Stimulated activated CD8-positive, alpha-beta memory T cell treated with anti-CD3 and anti-CD28 coated beads, Interleukin-2, amount 100 ng/mL, for 1 hour (primary cell): ENCODE data around the gene ASTE1.
A peak's percentile ranks its signal among the peaks of the same experiment; 100 is the strongest.
"Not testable (repeated sequence)": the region's sequence is repeated elsewhere in the genome, so short reads cannot be mapped to it uniquely, and the experiment has no call there.

ENCODE experiments used
- DNase-seq, 2 donors: peaks; one replicate each; pipeline ENCODE4 v3.0.0-alpha.2; 2020; ENCODE audit warnings: low read depth in 2 of 2

The ASTE1 gene

GRCh38 chr3:131026321-131027151 lies at the start of gene ASTE1, which contains the start of gene NEK11:
ASTE1 (minus strand) TSS chr3:131026825; CDS start chr3:131025306, 1,519 bp downstream.
NEK11 (plus strand) TSS chr3:131026877; CDS start chr3:131029709, 2,832 bp downstream.
- DNase-seq, result peak; percentile 85 to 86

- no peak for DNase-seq
These were observed 49.2 kb upstream of the ASTE1 start for GRCh38 chr3:131075632-131076328.

DNA sequence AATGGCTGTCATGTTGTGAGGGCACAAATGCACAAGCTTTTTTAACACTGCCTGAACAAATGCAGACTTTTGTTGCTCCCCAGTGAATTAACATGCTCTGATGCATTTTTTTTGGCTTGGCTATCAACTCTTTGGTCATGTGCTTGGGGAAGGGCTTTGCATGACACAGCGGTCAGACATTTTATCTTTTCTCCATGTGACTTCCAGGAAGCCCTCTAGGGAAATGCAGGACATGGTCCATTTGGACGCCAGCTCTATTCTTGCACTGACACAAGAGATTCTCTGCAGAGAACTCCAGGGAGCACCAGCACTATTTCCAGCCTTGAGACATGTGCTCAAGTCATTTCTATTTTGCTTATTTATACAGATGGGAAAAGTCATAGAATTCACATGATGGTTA lies 46.2 kb upstream of the ASTE1 start:
- DNase-seq, result no peak

GRCh38 chr3:131072099-131072559 lies 45.5 kb upstream of the ASTE1 start:
- DNase-seq, result no peak

DNA sequence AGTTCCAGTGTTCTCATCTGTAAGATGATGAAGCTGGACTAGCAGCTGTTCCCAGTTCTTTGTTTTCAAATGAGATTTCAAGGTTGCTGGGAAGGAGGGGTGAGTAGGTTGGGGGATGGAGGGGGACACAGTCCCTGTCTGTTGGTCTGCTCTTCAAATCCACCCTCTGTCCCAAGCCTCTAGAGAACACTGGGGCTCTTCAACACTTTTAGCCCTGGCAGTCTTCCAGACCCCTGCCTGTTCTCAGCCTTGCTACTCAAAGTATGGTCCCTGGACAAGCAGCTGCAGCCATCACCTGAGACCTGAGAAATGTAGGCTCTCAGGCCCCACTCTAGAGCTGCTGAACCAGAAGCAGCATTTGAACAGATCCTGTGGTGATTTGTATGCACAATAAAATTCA lies 41.4 kb upstream of the ASTE1 start:
- no peak for DNase-seq

DNA sequence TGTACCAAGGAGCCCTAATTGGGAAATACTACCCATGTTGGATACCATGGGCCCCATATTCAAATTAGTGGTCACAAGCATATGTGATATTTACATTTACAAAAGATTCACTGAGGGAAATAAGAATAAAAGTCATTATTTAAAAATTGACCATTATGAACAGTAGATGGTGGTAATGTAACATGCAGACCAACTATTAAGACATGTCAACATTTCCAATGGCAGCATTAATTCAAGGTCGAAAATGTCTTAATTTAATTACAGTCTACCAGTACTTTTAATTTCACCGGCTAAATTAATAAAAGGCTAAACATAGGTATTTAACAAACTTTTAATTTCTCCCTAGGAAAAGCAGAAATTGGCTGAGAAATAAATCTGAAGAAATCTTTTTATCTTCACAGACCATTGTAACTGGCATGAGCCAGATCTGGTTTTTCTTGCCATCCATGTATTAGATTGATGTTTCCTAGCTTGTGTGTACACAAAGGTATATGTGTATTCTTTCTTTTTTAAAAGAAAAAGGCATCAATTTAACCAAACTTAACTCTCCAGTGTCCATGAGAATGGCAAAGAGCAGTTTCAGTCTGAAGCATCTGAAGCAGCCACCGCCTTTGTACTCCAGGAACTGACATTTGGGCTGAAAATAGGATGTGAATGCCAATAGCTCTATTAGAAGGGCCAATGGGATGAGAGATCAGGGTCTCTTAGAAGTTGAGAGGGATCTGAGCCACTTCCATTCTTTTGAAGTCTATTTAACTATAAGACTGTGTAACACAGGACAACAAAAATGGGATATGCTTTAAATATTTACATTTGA lies 26.6 kb upstream of the ASTE1 start:
- no peak for DNase-seq

GRCh38 chr3:131050001-131050400 lies 23.4 kb upstream of the ASTE1 start:
- no peak for DNase-seq

- DNase-seq, result no peak
These were observed 21.4 kb upstream of the ASTE1 start for GRCh38 chr3:131048030-131048429.

DNA sequence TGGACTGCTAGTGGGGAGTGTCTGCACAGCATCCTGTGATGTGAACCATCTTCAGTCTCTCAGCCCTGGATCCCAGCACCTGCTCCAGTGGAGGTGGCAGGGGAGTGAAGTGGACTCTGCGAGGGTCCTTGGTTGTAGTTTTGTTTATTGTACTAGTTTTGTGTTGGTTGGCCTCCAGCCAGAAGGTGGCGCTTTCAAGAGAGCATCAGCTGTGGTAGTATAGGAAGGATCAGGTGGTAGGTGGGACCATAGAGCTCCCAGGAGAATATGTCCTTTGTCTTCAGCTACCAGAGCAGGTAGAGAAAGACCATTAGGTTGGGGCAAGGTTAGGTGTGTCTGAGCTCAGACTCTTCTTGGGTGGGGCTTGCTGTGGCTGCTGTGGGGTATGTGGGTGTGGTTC lies 21.0 kb upstream of the ASTE1 start:
- DNase-seq, result no peak

GRCh38 chr3:131042271-131042985 lies 15.8 kb upstream of the ASTE1 start:
- not testable (repeated sequence) for DNase-seq

DNA sequence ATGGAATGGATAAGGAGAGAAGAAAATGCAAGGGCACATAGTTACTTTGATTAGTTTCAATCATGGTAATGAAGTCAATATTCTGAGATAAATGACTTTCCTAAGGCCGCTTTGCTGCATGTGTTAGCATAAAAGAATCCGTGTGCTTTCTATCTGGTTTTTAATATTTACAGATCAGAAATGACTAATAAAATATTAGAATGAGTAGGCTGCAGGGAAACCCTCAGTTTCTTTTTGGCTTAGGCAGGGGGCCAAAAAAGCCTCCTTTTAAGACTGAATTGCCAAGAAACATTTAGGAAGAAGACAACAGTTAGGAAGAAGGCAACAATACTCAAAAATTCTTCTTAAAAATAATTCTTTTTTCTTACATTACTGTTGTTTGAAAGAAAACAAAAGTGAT lies 11.7 kb upstream of the ASTE1 start:
- DNase-seq, result no peak

GRCh38 chr3:131036986-131037385 lies 10.4 kb upstream of the ASTE1 start:
- no peak for DNase-seq

- DNase-seq, result no peak
These were observed 9.7 kb upstream of the ASTE1 start for GRCh38 chr3:131036200-131036816.

GRCh38 chr3:131033480-131034080 lies 7.0 kb upstream of the ASTE1 start:
- no peak for DNase-seq

GRCh38 chr3:131031660-131032059 lies 5.0 kb upstream of the ASTE1 start:
- DNase-seq, result no peak

DNA sequence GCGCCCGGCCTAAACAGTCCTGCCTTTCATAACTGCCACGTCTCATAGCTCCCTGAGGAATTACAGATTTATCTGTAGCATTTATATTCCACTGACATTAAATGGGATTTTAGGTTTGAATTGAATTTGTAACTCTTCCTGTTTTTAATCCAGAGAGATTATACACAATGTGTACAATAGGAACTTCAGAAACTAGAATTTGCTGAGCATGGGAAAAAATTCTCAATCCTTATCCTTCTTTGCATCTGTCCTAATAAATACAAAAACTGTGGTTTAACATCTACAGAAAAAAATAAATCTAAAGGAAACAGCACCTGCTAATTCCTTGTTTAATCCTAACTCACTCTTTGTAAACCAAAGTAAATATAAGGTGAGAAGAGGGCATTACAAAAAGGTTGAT lies 2.2 kb upstream of the ASTE1 start:
- no peak for DNase-seq

GRCh38 chr3:131025539-131025938 lies 1.1 kb downstream of the ASTE1 start:
- DNase-seq, result no peak

DNA sequence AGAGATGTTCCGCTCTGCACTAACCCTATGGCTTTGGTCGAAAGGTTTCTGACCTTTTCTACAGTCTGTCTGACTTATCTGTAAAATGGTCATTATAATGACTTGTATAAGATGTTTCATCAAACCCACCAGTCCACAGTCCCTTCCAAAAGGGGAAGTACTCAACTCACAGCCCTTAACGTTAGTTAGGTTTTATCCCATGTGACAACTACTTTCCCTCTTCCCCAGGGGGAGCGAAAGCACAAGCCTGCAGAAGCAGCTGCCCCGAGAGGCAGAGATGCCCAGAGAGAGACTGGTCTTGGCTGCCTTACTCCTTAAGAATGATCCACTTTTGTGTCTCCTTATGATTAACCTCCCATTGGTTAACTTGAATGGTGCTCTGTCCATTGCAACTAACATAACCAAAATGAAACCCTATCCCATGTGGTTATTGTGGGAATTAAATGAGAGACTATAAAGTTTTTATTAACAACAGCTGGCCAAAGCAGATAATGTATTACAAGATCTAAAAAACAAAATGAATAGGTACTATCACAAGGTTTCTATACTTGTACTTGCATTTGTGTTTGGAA lies 6.4 kb downstream of the ASTE1 start:
- no peak for DNase-seq

GRCh38 chr3:131018970-131019369 lies 7.7 kb downstream of the ASTE1 start:
- DNase-seq, result no peak

DNA sequence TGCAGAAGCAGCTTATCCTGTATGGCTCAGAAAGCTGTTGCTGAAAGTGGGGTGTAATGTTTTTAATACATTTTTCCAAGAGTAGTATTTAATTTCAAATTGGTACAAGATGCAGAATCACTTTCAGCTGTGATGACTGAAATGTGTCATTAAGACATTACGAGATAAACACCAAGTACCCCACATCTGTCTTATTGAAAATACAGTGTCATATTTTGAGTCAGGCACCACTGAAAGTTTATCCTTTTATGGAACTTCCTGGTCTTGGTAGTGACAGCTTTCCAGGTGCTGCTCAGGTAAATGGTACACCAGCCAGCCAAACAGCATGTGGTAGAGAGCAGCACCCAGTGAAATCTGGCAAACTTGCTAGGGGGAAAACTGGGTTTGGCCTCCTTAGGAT lies 16.9 kb downstream of the ASTE1 start:
- DNase-seq, result no peak
